ENCODE measurements around the gene NR5A1. TPM values are rescaled to one million over a fixed set of nuclear protein-coding genes. Genes with fewer than 3 reads are reported as not detected.

NR5A1 gene
- total and polyA plus RNA-seq, 2 of the 13 experiments (the other 11 are each of a cell fraction or from before 2014, with no cell fraction given) = 28.9 to 44.7 TPM

- no peak for TF ChIP-seq CREM (IDR thresholded peaks at IDR 0.05)
- no peak for TF ChIP-seq CREM (CRISPR knock-in tag; IDR thresholded peaks at IDR 0.05)
- TF ChIP-seq PRMT3 (CRISPR knock-in tag; IDR thresholded peaks at IDR 0.05; ENCODE audit: borderline replicate concordance, low read depth) = no peak
- no peak for TF ChIP-seq ZNF782 (CRISPR knock-in tag; IDR thresholded peaks at IDR 0.05; ENCODE audit: borderline replicate concordance)
- no peak for TF ChIP-seq KLF11 (CRISPR knock-in tag; IDR thresholded peaks at IDR 0.05)
- peak; percentile 69; the same call in 1 of the 2 replicates for TF ChIP-seq ZNF510 (CRISPR knock-in tag; IDR thresholded peaks at IDR 0.05; ENCODE audit: low read depth)
- TF ChIP-seq ZNF747 (CRISPR knock-in tag; IDR thresholded peaks at IDR 0.05; ENCODE audit: borderline replicate concordance) = no peak; the same call in 1 of the 2 replicates
- no peak for TF ChIP-seq ZNF44 (CRISPR knock-in tag; IDR thresholded peaks at IDR 0.05)
- TF ChIP-seq HNRNPK (IDR thresholded peaks at IDR 0.05; ENCODE audit: low read depth, low read length, poor library complexity, severe bottlenecking) = no peak
- no peak for TF ChIP-seq USF2 (IDR thresholded peaks at IDR 0.05; ENCODE audit: low read depth, low read length)
- no peak for TF ChIP-seq USF2 (CRISPR knock-in tag; IDR thresholded peaks at IDR 0.05; ENCODE audit: borderline replicate concordance)
- TF ChIP-seq KIAA2018 (CRISPR knock-in tag; IDR thresholded peaks at IDR 0.05; ENCODE audit: borderline replicate concordance) = no peak
- no peak for TF ChIP-seq NFATC3 (CRISPR knock-in tag; IDR thresholded peaks at IDR 0.05)
These were observed 4.9 kb upstream of the NR5A1 start (continued) for GRCh38 chr9:124511891-124512805.
